ENCODE measurements around the gene RASGEF1B. TPM values are rescaled to one million over a fixed set of nuclear protein-coding genes. Genes with fewer than 3 reads are reported as not detected.
A peak's percentile ranks its signal among the peaks of the same experiment; 100 is the strongest.

The RASGEF1B gene
- total RNA-seq, 1 donor from 2014 or later = 45.1 TPM

DNA sequence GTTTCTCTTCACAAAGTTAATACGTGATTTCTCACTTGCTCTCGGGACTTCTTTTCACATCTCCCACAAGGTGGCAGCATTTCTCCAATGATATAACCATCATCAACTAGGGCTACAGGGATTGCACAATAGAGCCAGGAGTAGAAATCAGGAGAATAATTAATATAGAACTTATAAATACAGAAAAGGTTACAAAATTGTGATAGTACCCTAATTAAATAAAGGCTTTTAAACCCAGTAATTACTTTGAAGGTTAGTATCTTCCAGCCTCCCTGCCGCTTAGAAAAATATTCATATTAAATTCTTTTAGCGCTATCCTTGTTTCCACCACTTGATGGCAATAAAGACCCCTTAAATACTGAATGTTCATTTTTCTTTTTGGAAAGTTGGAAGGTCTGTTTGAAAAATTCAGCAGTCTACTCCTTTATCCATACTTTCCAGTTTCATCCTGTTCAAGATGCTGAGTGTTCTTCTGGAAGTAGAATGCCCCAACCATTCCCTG lies 65.8 kb downstream of the RASGEF1B start:
- intact Hi-C loops (cut with DNase I) = no loop called here
- no peaks in the 10 kb centered on the region for H3K36me3 ChIP-seq
- peaks cover 9% of the 10 kb centered on the region for H3K4me1 ChIP-seq
- no peaks in the 10 kb centered on the region for H3K9me3 ChIP-seq
- DNase-seq = no peak
- peak; percentile 82 for ATAC-seq
- no peaks in the 10 kb centered on the region for H3K27me3 ChIP-seq
- H3K27ac ChIP-seq = no peak overlapping the region
- TF ChIP-seq, protein P1, sequence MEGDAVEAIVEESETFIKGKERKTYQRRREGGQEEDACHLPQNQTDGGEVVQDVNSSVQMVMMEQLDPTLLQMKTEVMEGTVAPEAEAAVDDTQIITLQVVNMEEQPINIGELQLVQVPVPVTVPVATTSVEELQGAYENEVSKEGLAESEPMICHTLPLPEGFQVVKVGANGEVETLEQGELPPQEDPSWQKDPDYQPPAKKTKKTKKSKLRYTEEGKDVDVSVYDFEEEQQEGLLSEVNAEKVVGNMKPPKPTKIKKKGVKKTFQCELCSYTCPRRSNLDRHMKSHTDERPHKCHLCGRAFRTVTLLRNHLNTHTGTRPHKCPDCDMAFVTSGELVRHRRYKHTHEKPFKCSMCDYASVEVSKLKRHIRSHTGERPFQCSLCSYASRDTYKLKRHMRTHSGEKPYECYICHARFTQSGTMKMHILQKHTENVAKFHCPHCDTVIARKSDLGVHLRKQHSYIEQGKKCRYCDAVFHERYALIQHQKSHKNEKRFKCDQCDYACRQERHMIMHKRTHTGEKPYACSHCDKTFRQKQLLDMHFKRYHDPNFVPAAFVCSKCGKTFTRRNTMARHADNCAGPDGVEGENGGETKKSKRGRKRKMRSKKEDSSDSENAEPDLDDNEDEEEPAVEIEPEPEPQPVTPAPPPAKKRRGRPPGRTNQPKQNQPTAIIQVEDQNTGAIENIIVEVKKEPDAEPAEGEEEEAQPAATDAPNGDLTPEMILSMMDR (IDR thresholded peaks at IDR 0.05) = peak; percentile 76
- H3K4me3 ChIP-seq = peak overlapping the region; percentile 22

DNA sequence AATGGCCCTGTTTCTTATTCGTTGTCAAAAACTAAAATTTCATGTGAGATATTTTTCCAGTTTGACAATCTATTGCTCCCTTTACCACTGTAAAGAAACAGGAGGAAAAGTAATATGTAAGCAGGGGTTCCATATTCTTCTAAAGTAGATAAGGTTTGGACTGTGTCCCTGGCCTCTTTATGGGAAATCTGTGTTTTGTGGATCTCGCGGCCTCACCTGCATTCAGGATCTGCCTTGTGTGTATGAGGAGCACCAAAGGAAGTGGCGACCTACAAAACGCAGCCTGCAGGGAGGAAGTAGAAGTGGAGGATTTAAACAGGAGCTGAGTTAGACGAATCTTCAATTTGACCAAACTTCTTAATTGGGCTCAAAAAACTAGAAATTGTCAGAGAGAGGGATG lies 67.0 kb downstream of the RASGEF1B start:
- TF ChIP-seq, protein P1 (IDR thresholded peaks at IDR 0.05) = no peak
- ATAC-seq (no peak), DNase-seq (no peak)
- H3K4me3 ChIP-seq = no peak overlapping the region
- no peaks in the 10 kb centered on the region for H3K27me3 ChIP-seq
- no peaks in the 10 kb centered on the region for H3K36me3 ChIP-seq
- intact Hi-C loops (cut with DNase I) = no loop called here
- no peak overlapping the region for H3K27ac ChIP-seq
- H3K4me1 ChIP-seq = peaks cover 9% of the 10 kb centered on the region
- no peaks in the 10 kb centered on the region for H3K9me3 ChIP-seq

DNA sequence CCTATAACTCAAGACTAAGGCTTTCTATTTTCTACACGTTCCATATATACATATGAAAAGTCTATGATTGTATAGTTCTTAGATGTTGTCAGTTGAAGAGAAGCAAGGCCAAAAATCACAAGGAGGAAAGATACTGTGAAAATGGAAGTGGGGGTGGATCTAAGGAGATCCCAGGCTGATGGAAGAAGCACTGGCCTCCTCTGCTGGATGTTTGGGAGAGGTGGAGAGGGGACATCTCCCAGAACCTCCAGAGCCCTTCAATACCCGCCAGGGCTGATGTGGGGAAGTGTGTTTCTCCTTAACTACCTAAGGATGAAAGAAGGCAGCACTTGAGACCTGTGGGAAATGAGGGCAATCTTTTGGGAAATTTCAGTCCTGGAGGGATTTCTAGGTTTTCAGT lies 67.4 kb downstream of the RASGEF1B start:
- no peaks in the 10 kb centered on the region for H3K36me3 ChIP-seq
- ATAC-seq = no peak
- no peak overlapping the region for H3K4me3 ChIP-seq
- H3K9me3 ChIP-seq = no peaks in the 10 kb centered on the region
- intact Hi-C loops (cut with DNase I) = no loop called here
- no peaks in the 10 kb centered on the region for H3K27me3 ChIP-seq
- H3K27ac ChIP-seq = no peak overlapping the region
- DNase-seq = no peak
- peaks cover 9% of the 10 kb centered on the region for H3K4me1 ChIP-seq
- TF ChIP-seq, protein P1 (IDR thresholded peaks at IDR 0.05) = no peak

DNA sequence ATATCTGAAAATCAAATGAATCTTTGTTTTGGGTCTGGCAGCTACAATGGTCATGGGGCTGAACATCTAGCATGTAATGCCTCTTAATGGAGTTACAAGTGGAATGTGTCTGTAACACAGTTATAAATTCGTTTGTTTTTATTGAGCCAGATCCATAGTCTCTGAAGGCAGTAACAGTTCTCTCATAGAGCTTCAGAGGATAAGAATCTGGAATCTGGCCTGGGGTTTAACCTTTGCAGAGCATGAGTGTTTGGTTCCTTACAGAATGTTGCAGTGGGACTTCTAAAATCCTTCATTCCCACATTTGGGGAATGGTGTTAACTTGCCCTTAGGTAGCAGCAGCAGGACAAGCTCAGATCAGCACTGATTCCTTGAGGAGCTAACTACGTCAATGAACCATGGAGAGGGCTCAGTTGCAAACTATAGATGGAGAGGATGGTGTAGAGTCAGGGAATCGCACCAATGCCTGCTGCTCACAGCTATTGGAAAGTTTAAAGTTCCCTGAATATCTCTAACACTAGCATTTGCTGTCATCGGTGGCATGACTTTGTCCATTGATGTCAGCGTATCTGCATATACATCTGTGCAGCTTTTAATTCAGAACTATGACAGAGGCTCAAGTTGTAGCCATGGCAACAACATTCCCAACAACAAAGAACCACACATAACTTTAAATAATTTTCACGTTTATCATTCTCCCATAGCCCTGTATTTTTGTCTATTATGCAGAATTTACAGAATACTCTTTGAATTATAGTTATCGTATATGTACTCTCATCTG lies 72.2 kb downstream of the RASGEF1B start:
- Histone ChIP-seq H3K27ac (no peak overlapping the region), H3K27me3 (no peaks in the 10 kb centered on the region), H3K9me3 (no peaks in the 10 kb centered on the region), H3K36me3 (no peaks in the 10 kb centered on the region), H3K4me1 (no peaks in the 10 kb centered on the region), H3K4me3 (no peak overlapping the region)
- no peak for ATAC-seq
- no peak for DNase-seq
- TF ChIP-seq, protein P1 (IDR thresholded peaks at IDR 0.05) = no peak
- intact Hi-C loops (cut with DNase I) = no loop called here

DNA sequence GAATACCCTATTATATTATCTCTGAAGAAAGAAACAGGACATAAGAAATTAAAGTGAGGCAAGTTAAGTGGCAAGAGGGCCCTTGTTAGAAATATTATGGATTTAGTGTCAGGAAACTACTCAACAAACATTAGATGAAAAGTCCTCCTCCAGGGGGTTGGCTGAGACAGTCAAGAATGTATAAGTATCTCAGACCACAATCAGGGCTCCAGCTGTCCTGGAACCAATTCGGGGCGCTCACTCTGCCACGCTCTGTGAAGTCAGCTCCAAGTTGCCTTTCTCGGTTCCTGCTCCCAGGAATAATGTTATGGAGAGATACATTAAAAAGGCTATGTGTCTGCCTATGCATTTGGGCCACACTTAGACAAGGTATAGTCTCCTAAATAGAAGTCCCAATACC lies 73.3 kb downstream of the RASGEF1B start:
- H3K27ac ChIP-seq = no peak overlapping the region
- ATAC-seq = no peak

More for the DNA sequence above, 73.3 kb downstream of the RASGEF1B start:
- H3K27me3 ChIP-seq = no peaks in the 10 kb centered on the region
- intact Hi-C loops (cut with DNase I) = no loop called here
- no peak overlapping the region for H3K4me3 ChIP-seq
- H3K9me3 ChIP-seq = no peaks in the 10 kb centered on the region
- TF ChIP-seq, protein P1 (IDR thresholded peaks at IDR 0.05) = no peak
- no peak for DNase-seq
- H3K36me3 ChIP-seq = no peaks in the 10 kb centered on the region
- H3K4me1 ChIP-seq = no peaks in the 10 kb centered on the region

Measured in upper lobe of right lung (tissue), 1 donor.